Choroid plexus epithelial cell (primary cell): ENCODE measurements around the gene MYOG.
A peak's percentile ranks its signal among the peaks of the same experiment; 100 is the strongest.

Source experiments
- DNase-seq: peaks from one replicate; pipeline ENCODE4 v3.0.0-alpha.2; 2010; ENCODE audit warnings: low read depth
- H3K4me3 ChIP-seq: 2 replicates; pipeline ENCODE4 v1.5.1; 2011; ENCODE audit warnings: low read depth, mild to moderate bottlenecking, control low read depth, low read length, moderate library complexity
- TF ChIP-seq, protein P1 (sequence below): conservative IDR thresholded peaks from 2 replicates; pipeline ENCODE4 v1.5.1; 2011; ENCODE audit warnings: low read depth, mild to moderate bottlenecking, control low read depth, inconsistent platforms, low read length, moderate library complexity

The MYOG gene

GRCh38 chr1:203041351-203041932, 44.4 kb downstream of the MYOG start:
- TF ChIP-seq, protein P1, sequence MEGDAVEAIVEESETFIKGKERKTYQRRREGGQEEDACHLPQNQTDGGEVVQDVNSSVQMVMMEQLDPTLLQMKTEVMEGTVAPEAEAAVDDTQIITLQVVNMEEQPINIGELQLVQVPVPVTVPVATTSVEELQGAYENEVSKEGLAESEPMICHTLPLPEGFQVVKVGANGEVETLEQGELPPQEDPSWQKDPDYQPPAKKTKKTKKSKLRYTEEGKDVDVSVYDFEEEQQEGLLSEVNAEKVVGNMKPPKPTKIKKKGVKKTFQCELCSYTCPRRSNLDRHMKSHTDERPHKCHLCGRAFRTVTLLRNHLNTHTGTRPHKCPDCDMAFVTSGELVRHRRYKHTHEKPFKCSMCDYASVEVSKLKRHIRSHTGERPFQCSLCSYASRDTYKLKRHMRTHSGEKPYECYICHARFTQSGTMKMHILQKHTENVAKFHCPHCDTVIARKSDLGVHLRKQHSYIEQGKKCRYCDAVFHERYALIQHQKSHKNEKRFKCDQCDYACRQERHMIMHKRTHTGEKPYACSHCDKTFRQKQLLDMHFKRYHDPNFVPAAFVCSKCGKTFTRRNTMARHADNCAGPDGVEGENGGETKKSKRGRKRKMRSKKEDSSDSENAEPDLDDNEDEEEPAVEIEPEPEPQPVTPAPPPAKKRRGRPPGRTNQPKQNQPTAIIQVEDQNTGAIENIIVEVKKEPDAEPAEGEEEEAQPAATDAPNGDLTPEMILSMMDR, result no peak

GRCh38 chr1:203040513-203041275, 45.1 kb downstream of the MYOG start:
- TF ChIP-seq, protein P1, result no peak
- no peak for DNase-seq

More at GRCh38 chr1:203041351-203041932, 44.4 kb downstream of the MYOG start:
- no peak overlapping the region for H3K4me3 ChIP-seq
- no peak for DNase-seq

GRCh38 chr1:203039609-203040512, 46.0 kb downstream of the MYOG start:
- no peak overlapping the region for H3K4me3 ChIP-seq
- DNase-seq, result no peak
- TF ChIP-seq, protein P1, result peak; percentile 45

More at GRCh38 chr1:203040513-203041275, 45.1 kb downstream of the MYOG start:
- H3K4me3 ChIP-seq, result no peak overlapping the region

GRCh38 chr1:203038891-203039608, 46.8 kb downstream of the MYOG start:
- peak; percentile 80 for DNase-seq
- H3K4me3 ChIP-seq, result no peak overlapping the region

DNA sequence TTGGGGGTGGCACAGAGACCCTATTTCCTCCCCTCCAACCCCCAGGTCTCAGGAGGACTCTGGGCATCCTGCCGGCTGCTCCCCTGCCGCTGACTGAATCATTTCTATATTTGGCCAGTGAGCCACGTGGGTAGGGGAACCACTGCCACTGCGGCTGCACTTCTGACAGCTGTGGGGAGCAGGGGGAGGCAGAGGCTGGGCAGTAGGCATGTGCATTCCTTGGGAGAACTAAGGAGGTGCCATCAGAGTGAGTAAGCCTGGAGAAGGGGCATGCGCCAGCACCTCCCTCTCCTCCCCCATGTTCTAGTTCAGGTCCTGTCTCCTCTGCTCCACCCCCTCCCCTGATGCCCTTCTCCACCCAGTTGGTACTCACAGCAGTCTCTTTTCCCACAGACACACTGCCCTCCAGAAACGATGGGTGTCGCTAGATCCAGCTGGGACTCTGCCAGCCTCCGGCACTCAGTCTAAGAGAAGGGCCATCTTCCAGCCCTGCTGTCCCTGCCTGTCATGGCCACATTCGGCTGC, 47.5 kb downstream of the MYOG start:
- no peak for DNase-seq
- TF ChIP-seq, protein P1, result no peak
- no peak overlapping the region for H3K4me3 ChIP-seq

More at GRCh38 chr1:203038891-203039608, 46.8 kb downstream of the MYOG start:
- TF ChIP-seq, protein P1, result peak; percentile 95
